ENCODE results near the gene CHRM4. TPM values are rescaled to one million over a fixed set of nuclear protein-coding genes. Genes with fewer than 3 reads are reported as not detected.

The CHRM4 gene
- total RNA-seq, 1 experiment from 2014 or later, result 1.1 TPM

DNA sequence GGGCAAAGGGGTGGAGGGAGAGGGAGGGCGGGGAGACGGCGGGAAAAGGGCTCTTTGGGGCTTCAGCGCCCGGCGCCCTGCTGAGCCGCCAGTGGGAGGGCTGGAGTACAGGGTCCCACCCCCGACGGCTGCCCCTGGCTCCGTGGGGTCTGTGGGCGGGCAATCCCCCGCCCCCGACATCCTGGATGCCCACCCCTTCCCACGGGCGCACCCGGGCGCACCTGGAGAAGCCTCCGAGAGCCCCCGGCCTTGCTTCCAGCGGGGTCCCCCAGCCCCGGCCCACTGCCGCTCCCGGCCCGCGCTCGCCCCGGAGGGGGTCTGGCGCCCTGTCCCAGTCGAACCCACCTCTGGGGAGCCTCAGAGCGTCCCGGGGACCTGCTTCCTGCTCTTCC lies 394 bp downstream of the CHRM4 start:
- TF ChIP-seq SRF (IDR thresholded peaks at IDR 0.05; ENCODE audit: low read depth) (no peak), RAD21 (IDR thresholded peaks at IDR 0.05; ENCODE audit: low read depth) (no peak), CEBPB (IDR thresholded peaks at IDR 0.05; ENCODE audit: low read depth) (no peak), EGR1 (IDR thresholded peaks at IDR 0.05; ENCODE audit: low read depth) (no peak), POLR2AphosphoS5 (IDR thresholded peaks at IDR 0.05; ENCODE audit: low read depth, low read length) (no peak), ZNF274 (IDR thresholded peaks at IDR 0.05; ENCODE audit: low read depth, low read length) (no peak), SP1 (IDR thresholded peaks at IDR 0.05; ENCODE audit: low read depth) (no peak), FOSL1 (IDR thresholded peaks at IDR 0.05; ENCODE audit: low read depth) (no peak), POLR2A (IDR thresholded peaks at IDR 0.05; ENCODE audit: borderline replicate concordance, extremely low read depth, insufficient read depth, insufficient read length) (no peak)
- TF ChIP-seq, protein P1, sequence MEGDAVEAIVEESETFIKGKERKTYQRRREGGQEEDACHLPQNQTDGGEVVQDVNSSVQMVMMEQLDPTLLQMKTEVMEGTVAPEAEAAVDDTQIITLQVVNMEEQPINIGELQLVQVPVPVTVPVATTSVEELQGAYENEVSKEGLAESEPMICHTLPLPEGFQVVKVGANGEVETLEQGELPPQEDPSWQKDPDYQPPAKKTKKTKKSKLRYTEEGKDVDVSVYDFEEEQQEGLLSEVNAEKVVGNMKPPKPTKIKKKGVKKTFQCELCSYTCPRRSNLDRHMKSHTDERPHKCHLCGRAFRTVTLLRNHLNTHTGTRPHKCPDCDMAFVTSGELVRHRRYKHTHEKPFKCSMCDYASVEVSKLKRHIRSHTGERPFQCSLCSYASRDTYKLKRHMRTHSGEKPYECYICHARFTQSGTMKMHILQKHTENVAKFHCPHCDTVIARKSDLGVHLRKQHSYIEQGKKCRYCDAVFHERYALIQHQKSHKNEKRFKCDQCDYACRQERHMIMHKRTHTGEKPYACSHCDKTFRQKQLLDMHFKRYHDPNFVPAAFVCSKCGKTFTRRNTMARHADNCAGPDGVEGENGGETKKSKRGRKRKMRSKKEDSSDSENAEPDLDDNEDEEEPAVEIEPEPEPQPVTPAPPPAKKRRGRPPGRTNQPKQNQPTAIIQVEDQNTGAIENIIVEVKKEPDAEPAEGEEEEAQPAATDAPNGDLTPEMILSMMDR (IDR thresholded peaks at IDR 0.05 in 2 of 3, conservative IDR thresholded peaks at IDR 0.05 in 1 of 3; ENCODE audit: borderline replicate concordance in 1 of 3, insufficient read depth in 1 of 3, low read depth in 2 of 3, low read length in 2 of 3), result no peak
- TF ChIP-seq, protein P2, sequence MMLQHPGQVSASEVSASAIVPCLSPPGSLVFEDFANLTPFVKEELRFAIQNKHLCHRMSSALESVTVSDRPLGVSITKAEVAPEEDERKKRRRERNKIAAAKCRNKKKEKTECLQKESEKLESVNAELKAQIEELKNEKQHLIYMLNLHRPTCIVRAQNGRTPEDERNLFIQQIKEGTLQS (IDR thresholded peaks at IDR 0.05), result no peak
- TF ChIP-seq, protein P3, sequence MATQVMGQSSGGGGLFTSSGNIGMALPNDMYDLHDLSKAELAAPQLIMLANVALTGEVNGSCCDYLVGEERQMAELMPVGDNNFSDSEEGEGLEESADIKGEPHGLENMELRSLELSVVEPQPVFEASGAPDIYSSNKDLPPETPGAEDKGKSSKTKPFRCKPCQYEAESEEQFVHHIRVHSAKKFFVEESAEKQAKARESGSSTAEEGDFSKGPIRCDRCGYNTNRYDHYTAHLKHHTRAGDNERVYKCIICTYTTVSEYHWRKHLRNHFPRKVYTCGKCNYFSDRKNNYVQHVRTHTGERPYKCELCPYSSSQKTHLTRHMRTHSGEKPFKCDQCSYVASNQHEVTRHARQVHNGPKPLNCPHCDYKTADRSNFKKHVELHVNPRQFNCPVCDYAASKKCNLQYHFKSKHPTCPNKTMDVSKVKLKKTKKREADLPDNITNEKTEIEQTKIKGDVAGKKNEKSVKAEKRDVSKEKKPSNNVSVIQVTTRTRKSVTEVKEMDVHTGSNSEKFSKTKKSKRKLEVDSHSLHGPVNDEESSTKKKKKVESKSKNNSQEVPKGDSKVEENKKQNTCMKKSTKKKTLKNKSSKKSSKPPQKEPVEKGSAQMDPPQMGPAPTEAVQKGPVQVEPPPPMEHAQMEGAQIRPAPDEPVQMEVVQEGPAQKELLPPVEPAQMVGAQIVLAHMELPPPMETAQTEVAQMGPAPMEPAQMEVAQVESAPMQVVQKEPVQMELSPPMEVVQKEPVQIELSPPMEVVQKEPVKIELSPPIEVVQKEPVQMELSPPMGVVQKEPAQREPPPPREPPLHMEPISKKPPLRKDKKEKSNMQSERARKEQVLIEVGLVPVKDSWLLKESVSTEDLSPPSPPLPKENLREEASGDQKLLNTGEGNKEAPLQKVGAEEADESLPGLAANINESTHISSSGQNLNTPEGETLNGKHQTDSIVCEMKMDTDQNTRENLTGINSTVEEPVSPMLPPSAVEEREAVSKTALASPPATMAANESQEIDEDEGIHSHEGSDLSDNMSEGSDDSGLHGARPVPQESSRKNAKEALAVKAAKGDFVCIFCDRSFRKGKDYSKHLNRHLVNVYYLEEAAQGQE (IDR thresholded peaks at IDR 0.05; ENCODE audit: low read depth), result no peak
- H2AFZ ChIP-seq (ENCODE audit: low read depth, low read length, poor library complexity, severe bottlenecking), result no peak overlapping the region
- no peaks in the 10 kb centered on the region for H3K79me2 ChIP-seq (ENCODE audit: insufficient read depth, low read length)
- H3K4me2 ChIP-seq (ENCODE audit: low read length), result peak overlapping the region; percentile 73
- H3K4me3 ChIP-seq (replicated peaks in 1 of 2; ENCODE audit: low read depth in 1 of 2, low read length in 2 of 2), result peak overlapping the region; percentile 30 to 47; a peak in 3 of 4 replicates
- no peaks in the 10 kb centered on the region for H3K9me2 ChIP-seq (ENCODE audit: insufficient read depth)
- intact Hi-C loops (cut with micrococcal nuclease), result no loop called here
- DNase-seq (ENCODE audit: low read depth, low spot score) (no peak), ATAC-seq (no peak)
- peaks cover 8 to 52% of the 10 kb centered on the region in 2 experiments; a peak in 3 of 4 replicates for H3K4me1 ChIP-seq (ENCODE audit: control insufficient read depth in 1 of 2, insufficient read depth in 2 of 2, low read length in 2 of 2)
- H3K9me3 ChIP-seq (ENCODE audit: control insufficient read depth in 1 of 2, insufficient read depth in 1 of 2, low read depth in 1 of 2, low read length in 2 of 2), result no peaks in the 10 kb centered on the region
- H3K36me3 ChIP-seq (ENCODE audit: control insufficient read depth in 1 of 2, insufficient read depth in 2 of 2, low read length in 2 of 2), result no peaks in the 10 kb centered on the region
- H4K20me1 ChIP-seq (ENCODE audit: insufficient read depth), result no peaks in the 10 kb centered on the region
- RAD21 ChIA-PET (ENCODE audit: low non-redundant PET in 1 of 2, low total read pairs in 2 of 2, uncharacterized antibody in 2 of 2, unreplicated experiment in 2 of 2), result interaction anchor here in 1 of 2 experiments (0.7 kb wide), 1 partner anchor 234 kb away, joined by 3 read pairs; no protein-coding TSS in a partner anchor
- peak overlapping the region; percentile 15; the same call in 1 of the 2 replicates for H3K27ac ChIP-seq (ENCODE audit: low read depth, low read length)
- CTCF ChIA-PET, result interaction anchor here (0.9 to 1.9 kb wide), 4 partner anchors 8 to 138 kb away, joined by 3 to 13 read pairs (median 6); no protein-coding TSS in a partner anchor
- no TSS peak for BruUV-seq (replicated peaks)
- peak overlapping the region; percentile 27; the same call in 1 of the 2 replicates for H3K9ac ChIP-seq (ENCODE audit: low read length)
- POLR2A ChIA-PET, result no interaction called here
- no peaks in the 10 kb centered on the region for H3K27me3 ChIP-seq (ENCODE audit: insufficient read depth, low read length)

All from HCT116 (cell line).